HG02885 (cell line): ENCODE data around the gene CCDC112.
A peak's percentile ranks its signal among the peaks of the same experiment; 100 is the strongest.

ENCODE experiments used
- ATAC-seq: cut with Tn5 transposase; IDR thresholded peaks from one replicate; pipeline ENCODE4 v1.9.1; 2021; ENCODE audit warnings: mild to moderate bottlenecking; ENCODE audit not compliant: unreplicated experiment, poor library complexity

Gene CCDC112

GRCh38 chr5:115296124-115297022 lies at the start of gene CCDC112:
Gene CCDC112 (minus strand): TSS chr5:115296654. CDS start chr5:115296543, 111 bp downstream.
- ATAC-seq = peak; percentile 83

GRCh38 chr5:115345344-115345743 lies 48.9 kb upstream of the CCDC112 start:
- ATAC-seq = no peak

GRCh38 chr5:115343855-115344254 lies 47.4 kb upstream of the CCDC112 start:
- no peak for ATAC-seq

- no peak for ATAC-seq
These were observed 46.3 kb upstream of the CCDC112 start for GRCh38 chr5:115342590-115343377.

- no peak for ATAC-seq
These were observed 45.3 kb upstream of the CCDC112 start for GRCh38 chr5:115341745-115342144.

GRCh38 chr5:115338851-115339250 lies 42.4 kb upstream of the CCDC112 start:
- ATAC-seq = no peak

GRCh38 chr5:115337882-115338281 lies 41.4 kb upstream of the CCDC112 start:
- ATAC-seq = no peak

GRCh38 chr5:115336964-115337363 lies 40.5 kb upstream of the CCDC112 start:
- no peak for ATAC-seq

GRCh38 chr5:115336201-115336720 lies 39.8 kb upstream of the CCDC112 start:
- ATAC-seq = no peak

GRCh38 chr5:115335301-115335700 lies 38.8 kb upstream of the CCDC112 start:
- no peak for ATAC-seq

- no peak for ATAC-seq
These were observed 36.7 kb upstream of the CCDC112 start for GRCh38 chr5:115333164-115333563.

GRCh38 chr5:115330830-115331229 lies 34.4 kb upstream of the CCDC112 start:
- ATAC-seq = no peak

- no peak for ATAC-seq
These were observed 33.0 kb upstream of the CCDC112 start for GRCh38 chr5:115329475-115329874.

- peak; percentile 47 for ATAC-seq
These were observed 32.3 kb upstream of the CCDC112 start for GRCh38 chr5:115328617-115329274.

GRCh38 chr5:115325296-115325959 lies 29.0 kb upstream of the CCDC112 start:
- no peak for ATAC-seq

- no peak for ATAC-seq
These were observed 27.6 kb upstream of the CCDC112 start for GRCh38 chr5:115324021-115324420.

- no peak for ATAC-seq
These were observed 26.3 kb upstream of the CCDC112 start for GRCh38 chr5:115322729-115323128.

GRCh38 chr5:115321309-115321708 lies 24.9 kb upstream of the CCDC112 start:
- no peak for ATAC-seq

- no peak for ATAC-seq
These were observed 24.1 kb upstream of the CCDC112 start for GRCh38 chr5:115320515-115320914.

GRCh38 chr5:115320006-115320405 lies 23.6 kb upstream of the CCDC112 start:
- ATAC-seq = no peak
